Measurements from ENCODE around the gene ADAP1. TPM values are rescaled to one million over a fixed set of nuclear protein-coding genes. Genes with fewer than 3 reads are reported as not detected.

Gene ADAP1
- total RNA-seq, 1 experiment from 2014 or later, result 6.2 TPM

DNA sequence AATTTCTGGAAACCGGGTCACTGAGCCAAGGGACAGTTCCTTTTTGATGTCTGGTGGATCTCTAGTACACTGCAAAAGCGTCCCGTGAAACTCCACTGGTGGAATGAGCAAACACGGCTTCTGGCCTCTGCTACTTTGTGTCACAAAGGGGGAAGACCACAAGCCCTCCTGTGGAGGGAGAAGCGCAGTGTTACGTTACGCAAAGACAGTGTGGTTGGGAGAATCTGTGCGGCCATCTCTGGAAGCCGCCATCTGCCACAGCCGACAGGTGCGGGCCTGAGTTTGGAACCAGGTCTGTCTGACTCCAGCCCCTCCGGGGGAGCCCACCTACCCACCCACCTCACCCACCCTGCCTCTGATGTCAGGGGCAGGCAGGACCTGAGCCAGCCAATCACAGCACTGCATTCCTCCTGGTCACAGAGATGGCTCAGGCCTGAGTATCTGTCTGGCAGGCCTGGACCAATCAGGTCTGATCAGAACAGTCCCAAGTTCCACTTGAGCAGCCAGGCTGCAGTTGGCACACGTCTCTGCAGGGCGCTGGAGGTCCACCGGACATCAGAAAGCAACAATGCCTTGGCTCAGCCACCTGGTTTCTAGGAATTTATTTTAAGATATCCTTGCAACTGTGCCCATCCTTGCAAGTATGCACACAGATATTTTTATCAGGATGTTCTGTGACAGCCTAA, 25.5 kb upstream of the ADAP1 start:
- H3K79me2 ChIP-seq (ENCODE audit: insufficient read depth, low read length), result no peaks in the 10 kb centered on the region
- H3K4me1 Mint-ChIP-seq, result peaks cover 2 to 13% of the 10 kb centered on the region in 2 experiments; a peak in 2 of 4 replicates
- H3K9me3 Mint-ChIP-seq, result no peaks in the 10 kb centered on the region
- H3K23ac ChIP-seq (ENCODE audit: insufficient read length, low read depth, low read length), result no peak overlapping the region
- no peaks in the 10 kb centered on the region for H3K4me1 ChIP-seq (ENCODE audit: insufficient read depth, low read length)
- no peak overlapping the region for H3K18ac ChIP-seq (ENCODE audit: insufficient read length, low read depth, low read length)
- no peak overlapping the region for H4K5ac ChIP-seq (ENCODE audit: insufficient read length, low read depth, low read length)
- H2BK12ac ChIP-seq (ENCODE audit: insufficient read length, low read depth, low read length), result no peak overlapping the region
- no peak overlapping the region for H2BK20ac ChIP-seq (ENCODE audit: low read depth, low read length, poor library complexity, severe bottlenecking)
- H2AK5ac ChIP-seq (ENCODE audit: insufficient read length, low read length), result no peak overlapping the region
- H3K14ac ChIP-seq (ENCODE audit: insufficient read depth, low read length), result no peak overlapping the region
- no peaks in the 10 kb centered on the region for H3K9me3 ChIP-seq (ENCODE audit: control insufficient read depth, low read depth, low read length)
- WGBS (ENCODE audit: extremely low coverage, insufficient read length, low lambda C conversion rate), result no CpG with 5 or more reads among the region's 15 CpGs
- no peak overlapping the region for H2AFZ ChIP-seq (ENCODE audit: low read length)
- no peak for TF ChIP-seq CTCF (conservative IDR thresholded peaks at IDR 0.05)
- H2BK5ac ChIP-seq (ENCODE audit: insufficient read length, low read length), result no peak overlapping the region
- no peak overlapping the region for H3T11ph ChIP-seq (ENCODE audit: low read length)
- H3K79me1 ChIP-seq (ENCODE audit: insufficient read depth, low read depth, low read length, poor library complexity, severe bottlenecking), result no peaks in the 10 kb centered on the region
- no peak overlapping the region for H2BK120ac ChIP-seq (ENCODE audit: low read depth, low read length, poor library complexity, severe bottlenecking)
- H2BK15ac ChIP-seq (ENCODE audit: low read depth, low read length), result no peak overlapping the region
- H4K8ac ChIP-seq (replicated peaks; ENCODE audit: insufficient read length, low read depth, low read length), result no peak overlapping the region
- no peaks in the 10 kb centered on the region for H3K36me3 Mint-ChIP-seq (ENCODE audit: insufficient read depth in 1 of 3, low read depth in 3 of 3)
- no peaks in the 10 kb centered on the region for H4K20me1 ChIP-seq (ENCODE audit: control insufficient read depth, insufficient read depth, insufficient read length)
- no peaks in the 10 kb centered on the region; the same call in 1 of the 2 replicates for H3K27me3 Mint-ChIP-seq (ENCODE audit: low read depth)
- no peak overlapping the region for H3K9ac ChIP-seq (ENCODE audit: extremely low read depth, insufficient read length, low read length)
- H4K91ac ChIP-seq (ENCODE audit: insufficient read length, low read depth, low read length), result no peak overlapping the region
- H3K4me3 Mint-ChIP-seq, result no peak overlapping the region
- no peak overlapping the region for H3K27ac ChIP-seq (ENCODE audit: insufficient read length, low read depth, low read length)
- DNase-seq, result no peak
- no peak overlapping the region for H3K27ac Mint-ChIP-seq
- no peak overlapping the region for H3K56ac ChIP-seq (ENCODE audit: insufficient read length, low read depth, low read length)
- no peak overlapping the region for H3K4ac ChIP-seq (ENCODE audit: low read depth, low read length)
- H3K4me2 ChIP-seq (ENCODE audit: insufficient read depth, insufficient read length, low read length), result no peak overlapping the region
- peaks cover 3% of the 10 kb centered on the region for H3K23me2 ChIP-seq (ENCODE audit: insufficient read length, low read depth, low read length, poor library complexity, severe bottlenecking)
- no peaks in the 10 kb centered on the region for H3K27me3 ChIP-seq (ENCODE audit: insufficient read depth, low read length)

Measured in H9 (cell line).